A673 (cell line): ENCODE measurements around the gene GSE1.

ENCODE experiments used
- CTCF ChIP-seq: fragments of 300-800, 200-600 bp; sonication (generic); conservative IDR thresholded peaks from 2 replicates; pipeline ENCODE4 v1.5.1; 2017; ENCODE audit warnings: low read depth, mild to moderate bottlenecking, antibody characterized with exemption, low read length, moderate library complexity, mixed read lengths
- EZH2 ChIP-seq: fragments of 200-600 bp; sonication (generic); IDR thresholded peaks from 2 replicates; pipeline ENCODE4 v1.6.1; 2017; ENCODE audit warnings: borderline replicate concordance, low read depth, mild to moderate bottlenecking, mixed read lengths, antibody characterized with exemption, low read length; ENCODE audit not compliant: poor library complexity, severe bottlenecking

DNA sequence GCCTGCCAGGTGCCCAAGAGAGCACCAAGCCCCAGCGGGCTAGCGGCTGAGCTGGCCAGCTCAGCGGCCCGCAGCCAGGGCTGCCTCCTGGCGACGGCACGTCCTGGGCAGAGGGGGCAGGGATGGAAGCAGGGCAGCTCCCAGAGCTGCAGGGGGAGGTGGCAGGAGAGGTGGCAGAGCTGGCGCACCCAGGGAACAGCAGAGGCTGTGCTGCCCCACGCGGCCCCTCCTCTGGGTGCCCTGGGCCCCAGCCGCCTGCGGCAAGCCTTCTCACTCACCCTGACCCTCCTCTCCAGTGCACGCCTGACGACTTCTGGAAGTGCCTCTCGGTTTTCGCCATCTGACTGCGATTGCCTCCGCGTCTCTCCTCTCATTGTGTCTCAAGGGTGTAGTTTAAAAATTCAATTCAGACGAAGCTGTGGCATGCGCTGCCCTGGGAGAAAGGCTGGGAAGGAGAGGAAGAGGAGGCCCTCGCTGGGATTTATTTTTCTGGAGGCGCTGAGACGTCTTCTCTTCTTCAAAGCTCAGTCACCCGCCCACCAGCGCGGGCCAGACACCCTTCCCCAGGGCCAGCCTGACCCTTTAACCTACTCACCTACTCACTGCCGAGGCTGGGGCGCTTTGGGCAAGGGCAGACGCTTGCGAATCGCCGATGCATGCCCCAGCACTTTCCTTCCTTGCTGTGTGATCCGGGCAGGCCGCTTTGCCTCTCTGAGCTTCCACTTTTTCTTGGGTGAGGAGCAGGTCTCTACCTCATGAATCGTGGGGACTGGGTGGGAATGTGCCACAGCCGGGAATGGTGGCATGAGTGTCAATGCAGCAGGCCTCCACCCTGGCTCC lies 24.9 kb downstream of the GSE1 start:
- TF ChIP-seq CTCF, result no peak
- TF ChIP-seq EZH2, result no peak
